Vagina (tissue), 2 donors: ENCODE data around the gene PSENEN. TPM values are rescaled to one million over a fixed set of nuclear protein-coding genes. Genes with fewer than 3 reads are reported as not detected.

Source experiments
- DNase-seq, 2 donors: peaks; one replicate each; pipeline ENCODE4 v3.0.0-alpha.2; 2017; ENCODE audit errors: extremely low spot score in 2 of 2
- H3K27ac ChIP-seq: fragments of 200-600 bp; sonication (generic); one replicate; pipeline ENCODE4 v1.5.1; 2019
- H3K27me3 ChIP-seq: fragments of 200-600 bp; sonication (generic); one replicate; pipeline ENCODE4 v1.5.1; 2019
- H3K36me3 ChIP-seq, 2 donors: fragments of 200-600 bp; sonication (generic); one replicate each; pipeline ENCODE4 v1.5.1; 2017 to 2019
- H3K4me1 ChIP-seq: fragments of 200-600 bp; sonication (generic); one replicate; pipeline ENCODE4 v1.5.1; 2019
- H3K4me3 ChIP-seq, 2 donors: fragments of 200-600 bp; sonication (generic); 1 replicate in 1 of 2; 2 replicates in 1 of 2; pipeline ENCODE4 v1.5.1; 2016 to 2019
- H3K9me3 ChIP-seq: fragments of 200-600 bp; sonication (generic); one replicate; pipeline ENCODE4 v1.5.1; 2019
- CTCF ChIP-seq, 3 experiments: fragments of 450-650 bp in 2 of 3; fragments of 200-600 bp in 1 of 3; sonication (generic) in 1 of 3; IDR thresholded peaks; one replicate each; pipeline ENCODE4 v1.5.1; 2017 to 2019; ENCODE audit warnings: antibody characterized with exemption in 3 of 3, mild to moderate bottlenecking in 2 of 3, moderate library complexity in 2 of 3
- POLR2A ChIP-seq, 2 donors: fragments of 450-650 bp; IDR thresholded peaks; one replicate each; pipeline ENCODE4 v1.6.1; 2017; ENCODE audit warnings: antibody characterized with exemption in 2 of 2, mild to moderate bottlenecking in 2 of 2, moderate library complexity in 2 of 2
- POLR2AphosphoS5 ChIP-seq, 2 donors: sonication (generic); formaldehyde crosslinking; IDR thresholded peaks; one replicate each; pipeline ENCODE4 v1.9.0; 2017; ENCODE audit warnings: antibody characterized with exemption in 2 of 2, mild to moderate bottlenecking in 2 of 2, low read depth in 1 of 2; ENCODE audit not compliant: insufficient read depth in 1 of 2
- intact Hi-C: fragments of 100-400 bp; cut with DNase I; formaldehyde crosslinking; loops from one replicate; pipeline ENCODE4 v1.15.1; 2023
- total RNA-seq: library from RNA; depleted of rRNA; stranded (reverse); fragments of >200 nt; gene quantifications from one replicate; pipeline ENCODE4 v1.2.3, GENCODE V29; 2016

The PSENEN gene
- total RNA-seq, 1 donor from 2014 or later, result 28.2 TPM

GRCh38 chr19:35729763-35730162, 15.7 kb upstream of the PSENEN start:
- DNase-seq, result no peak
- H3K9me3 ChIP-seq, result no peaks in the 10 kb centered on the region
- no peaks in the 10 kb centered on the region for H3K4me1 ChIP-seq
- TF ChIP-seq POLR2AphosphoS5 (IDR thresholded peaks at IDR 0.05; ENCODE audit: insufficient read depth in 1 of 2, low read depth in 1 of 2) (no peak), POLR2A (IDR thresholded peaks at IDR 0.05) (no peak), CTCF (IDR thresholded peaks at IDR 0.05) (no peak)
- peaks cover 0 to 86% of the 10 kb centered on the region in 2 donors for H3K36me3 ChIP-seq
- no peak overlapping the region for H3K27ac ChIP-seq
- H3K4me3 ChIP-seq, result no peak overlapping the region
- intact Hi-C loops, result no loop called here
- no peaks in the 10 kb centered on the region for H3K27me3 ChIP-seq

- no peak overlapping the region for H3K27ac ChIP-seq
- no peak overlapping the region for H3K4me3 ChIP-seq
- no peaks in the 10 kb centered on the region for H3K27me3 ChIP-seq
- no peaks in the 10 kb centered on the region for H3K9me3 ChIP-seq
- no peaks in the 10 kb centered on the region for H3K4me1 ChIP-seq
- intact Hi-C loops, result no loop called here
- DNase-seq, result no peak
- peaks cover 0 to 85% of the 10 kb centered on the region in 2 donors for H3K36me3 ChIP-seq
- no peak for TF ChIP-seq POLR2AphosphoS5 (IDR thresholded peaks at IDR 0.05; ENCODE audit: insufficient read depth in 1 of 2, low read depth in 1 of 2)
- TF ChIP-seq CTCF (IDR thresholded peaks at IDR 0.05), result no peak
- no peak for TF ChIP-seq POLR2A (IDR thresholded peaks at IDR 0.05)
These were observed 15.1 kb upstream of the PSENEN start for GRCh38 chr19:35730326-35730725.

- no peak for TF ChIP-seq POLR2AphosphoS5 (IDR thresholded peaks at IDR 0.05; ENCODE audit: insufficient read depth in 1 of 2, low read depth in 1 of 2)
- Histone ChIP-seq H3K9me3 (no peaks in the 10 kb centered on the region), H3K27ac (no peak overlapping the region), H3K36me3 (peaks cover 0 to 75% of the 10 kb centered on the region in 2 donors), H3K4me1 (no peaks in the 10 kb centered on the region), H3K4me3 (no peak overlapping the region), H3K27me3 (no peaks in the 10 kb centered on the region)
- intact Hi-C loops, result no loop called here
- no peak for DNase-seq
These were observed 14.1 kb upstream of the PSENEN start for GRCh38 chr19:35731353-35731752.

GRCh38 chr19:35731779-35732405, 13.6 kb upstream of the PSENEN start:
- Histone ChIP-seq H3K4me3 (no peak overlapping the region), H3K9me3 (no peaks in the 10 kb centered on the region), H3K4me1 (no peaks in the 10 kb centered on the region), H3K27me3 (no peaks in the 10 kb centered on the region), H3K36me3 (peaks cover 0 to 74% of the 10 kb centered on the region in 2 donors), H3K27ac (no peak overlapping the region)
- no peak for DNase-seq
- intact Hi-C loops, result no loop called here
- no peak for TF ChIP-seq POLR2AphosphoS5 (IDR thresholded peaks at IDR 0.05; ENCODE audit: insufficient read depth in 1 of 2, low read depth in 1 of 2)
- no peak for TF ChIP-seq POLR2A (IDR thresholded peaks at IDR 0.05)
- TF ChIP-seq CTCF (IDR thresholded peaks at IDR 0.05), result no peak

GRCh38 chr19:35732540-35733179, 12.8 kb upstream of the PSENEN start:
- no peak for TF ChIP-seq CTCF (IDR thresholded peaks at IDR 0.05)
- TF ChIP-seq POLR2A (IDR thresholded peaks at IDR 0.05), result no peak
- no peak for TF ChIP-seq POLR2AphosphoS5 (IDR thresholded peaks at IDR 0.05; ENCODE audit: insufficient read depth in 1 of 2, low read depth in 1 of 2)
- H3K36me3 ChIP-seq, result peaks cover 0 to 73% of the 10 kb centered on the region in 2 donors
- no peaks in the 10 kb centered on the region for H3K4me1 ChIP-seq
- intact Hi-C loops, result no loop called here
- H3K27ac ChIP-seq, result no peak overlapping the region
- H3K9me3 ChIP-seq, result no peaks in the 10 kb centered on the region
- no peaks in the 10 kb centered on the region for H3K27me3 ChIP-seq
- no peak overlapping the region for H3K4me3 ChIP-seq
- no peak for DNase-seq
